HepG2 (cell line): Measurements from ENCODE around the gene UQCR11. TPM values are rescaled to one million over a fixed set of nuclear protein-coding genes. Genes with fewer than 3 reads are reported as not detected.

Source experiments
- ARHGAP35 ChIP-seq: sonication (generic); formaldehyde crosslinking; IDR thresholded peaks from 2 replicates; pipeline ENCODE4 v1.9.0; 2022; ENCODE audit warnings: mild to moderate bottlenecking, inconsistent platforms, moderate library complexity, missing genetic modification reagents, borderline replicate concordance
- BCL3 ChIP-seq: sonication (generic); formaldehyde crosslinking; IDR thresholded peaks from 2 replicates; pipeline ENCODE4 v1.5.1; 2020; ENCODE audit warnings: mild to moderate bottlenecking, missing genetic modification reagents, moderate library complexity
- CEBPB ChIP-seq: IDR thresholded peaks from 2 replicates; pipeline ENCODE4 v1.6.1; 2011; ENCODE audit warnings: low read depth, low read length, improper control_type of control experiment, borderline replicate concordance
- CEBPG ChIP-seq: IDR thresholded peaks from 2 replicates; pipeline ENCODE4 v1.6.1; 2016
- CREB1 ChIP-seq, 2 experiments: fragments of 450-650 bp in 1 of 2; IDR thresholded peaks; 2 replicates each; pipeline ENCODE4 v1.6.1; 2016 to 2017; ENCODE audit warnings: control low read depth in 1 of 2, mild to moderate bottlenecking in 1 of 2, missing compliant biosample characterization in 1 of 2, missing genetic modification characterization in 1 of 2
- GPN1 ChIP-seq: sonication (generic); formaldehyde crosslinking; IDR thresholded peaks from 2 replicates; pipeline ENCODE4 v1.5.1; 2020; ENCODE audit warnings: missing genetic modification reagents, borderline replicate concordance
- IRX3 ChIP-seq: sonication (generic); formaldehyde crosslinking; IDR thresholded peaks from 2 replicates; pipeline ENCODE4 v1.8.1; 2023; ENCODE audit warnings: mild to moderate bottlenecking, low read depth, missing genetic modification reagents, borderline replicate concordance
- KLF15 ChIP-seq: sonication (generic); formaldehyde crosslinking; IDR thresholded peaks from 2 replicates; pipeline ENCODE4 v1.8.1; 2023; ENCODE audit warnings: borderline replicate concordance, mild to moderate bottlenecking, inconsistent platforms, missing genetic modification reagents, mixed read lengths
- MBD4 ChIP-seq: IDR thresholded peaks from 2 replicates; pipeline ENCODE4 v1.6.1; 2012; ENCODE audit warnings: low read length, inconsistent platforms, borderline replicate concordance
- MXI1 ChIP-seq: IDR thresholded peaks from 3 replicates; pipeline ENCODE4 v1.6.1; 2012; ENCODE audit warnings: low read depth, low read length, inconsistent platforms, borderline replicate concordance
- POLR2G ChIP-seq: fragments of 200-400 bp; formaldehyde crosslinking; IDR thresholded peaks from 2 replicates; pipeline ENCODE4 v1.6.1; 2018; ENCODE audit warnings: mild to moderate bottlenecking, low read depth, low read length, moderate library complexity
- PRMT3 ChIP-seq: sonication (generic); formaldehyde crosslinking; IDR thresholded peaks from 2 replicates; pipeline ENCODE4 v1.8.1; 2022; ENCODE audit warnings: low read depth, mild to moderate bottlenecking, moderate library complexity, missing genetic modification reagents, borderline replicate concordance
- THAP11 ChIP-seq: IDR thresholded peaks from 2 replicates; pipeline ENCODE4 v1.6.1; 2016; ENCODE audit warnings: missing biosample characterization, missing genetic modification reagents
- THAP7 ChIP-seq: sonication (generic); formaldehyde crosslinking; IDR thresholded peaks from 2 replicates; pipeline ENCODE4 v1.8.1; 2023; ENCODE audit warnings: mild to moderate bottlenecking, missing genetic modification reagents
- THYN1 ChIP-seq: sonication (generic); formaldehyde crosslinking; IDR thresholded peaks from 2 replicates; pipeline ENCODE4 v1.8.1; 2023; ENCODE audit warnings: low read depth, mild to moderate bottlenecking, moderate library complexity, missing genetic modification reagents, borderline replicate concordance
- ZNF17 ChIP-seq: sonication (generic); formaldehyde crosslinking; IDR thresholded peaks from 2 replicates; pipeline ENCODE4 v1.5.0; 2020; ENCODE audit warnings: mild to moderate bottlenecking, missing genetic modification reagents
- ZNF329 ChIP-seq: sonication (generic); formaldehyde crosslinking; IDR thresholded peaks from 2 replicates; pipeline ENCODE4 v1.9.0; 2021; ENCODE audit warnings: low read depth, mild to moderate bottlenecking, missing genetic modification reagents
- ZNF407 ChIP-seq: sonication (generic); formaldehyde crosslinking; IDR thresholded peaks from one replicate; pipeline ENCODE4 v1.5.1; 2020; ENCODE audit warnings: mild to moderate bottlenecking, missing genetic modification reagents; ENCODE audit errors: not compliant biosample characterization
- polyA plus RNA-seq, 8 experiments: library from polyadenylated mRNA; depleted of rRNA in 3 of 8; stranded (reverse) in 7 of 8; unstranded in 1 of 8; fragments of >200 nt; fragmentation: Illumina TruSeq in 4 of 8; extraction: Trizol in 4 of 8; gene quantifications; 2 replicates each; pipeline versions ENCODE4 v1.2.1 to v1.2.3, GENCODE V29; 2011 to 2016; ENCODE audit warnings: low read depth in 4 of 8, missing spikeins in 1 of 8, mixed read lengths in 1 of 8; ENCODE audit not compliant: insufficient read depth in 1 of 8
- total RNA-seq, 5 experiments: library from RNA; depleted of rRNA; stranded (reverse); fragments of >200 nt; fragmentation: Illumina TruSeq; extraction: Trizol; gene quantifications; 2 replicates each; pipeline ENCODE4 v1.2.3, GENCODE V29; 2016; ENCODE audit warnings: low read depth in 1 of 5

Gene UQCR11
- total and polyA plus RNA-seq, 2 of the 13 experiments (the other 11 are each of a cell fraction or from before 2014, with no cell fraction given): 125 to 214 TPM

- no peak for TF ChIP-seq THYN1
- TF ChIP-seq PRMT3 (CRISPR knock-in tag): no peak
- TF ChIP-seq GPN1: no peak
- TF ChIP-seq CEBPG (CRISPR knock-in tag): peak; percentile 11; the same call in 1 of the 2 replicates
- TF ChIP-seq CEBPB: peak; percentile 28; the same call in 1 of the 2 replicates
- no peak for TF ChIP-seq THAP7
- no peak for TF ChIP-seq KLF15 (CRISPR knock-in tag)
- TF ChIP-seq MXI1: no peak
- TF ChIP-seq IRX3: no peak
- TF ChIP-seq ARHGAP35 (CRISPR knock-in tag): no peak
- TF ChIP-seq ZNF407 (CRISPR knock-in tag): no peak
- TF ChIP-seq ZNF17 (CRISPR knock-in tag): no peak
- no peak for TF ChIP-seq BCL3 (CRISPR knock-in tag)
- TF ChIP-seq POLR2G: no peak
- peak; percentile 99 for TF ChIP-seq ZNF329
- no peak for TF ChIP-seq CREB1 (IDR thresholded peaks at IDR 0.05)
- TF ChIP-seq CREB1 (CRISPR knock-in tag; IDR thresholded peaks at IDR 0.05): no peak
- no peak for TF ChIP-seq THAP11 (CRISPR knock-in tag)
- no peak for TF ChIP-seq MBD4
Observed at GRCh38 chr19:1551068-1552040, 53.9 kb downstream of the UQCR11 start (continued).
